ENCODE results near the gene HCRTR2. TPM values are rescaled to one million over a fixed set of nuclear protein-coding genes. Genes with fewer than 3 reads are reported as not detected.

HCRTR2 gene
- polyA plus RNA-seq = under 1 TPM in 1 of 4 donors, not detected in 3; 0.09 TPM
- long read RNA-seq, donor 1 = 0 reads
- long read RNA-seq, donor 2 = 0 reads
- long read RNA-seq, donor 3 = 0 reads
- long read RNA-seq, donor 4 = 0 reads
- long read RNA-seq, donor 5 = 0 reads
- long read RNA-seq, donor 6 = 0 reads
- long read RNA-seq, donor 7 = 0 reads
- long read RNA-seq, donor 8 = 0 reads
- long read RNA-seq, donor 9 = 0 reads
- long read RNA-seq, donor 10 = 0 reads

DNA sequence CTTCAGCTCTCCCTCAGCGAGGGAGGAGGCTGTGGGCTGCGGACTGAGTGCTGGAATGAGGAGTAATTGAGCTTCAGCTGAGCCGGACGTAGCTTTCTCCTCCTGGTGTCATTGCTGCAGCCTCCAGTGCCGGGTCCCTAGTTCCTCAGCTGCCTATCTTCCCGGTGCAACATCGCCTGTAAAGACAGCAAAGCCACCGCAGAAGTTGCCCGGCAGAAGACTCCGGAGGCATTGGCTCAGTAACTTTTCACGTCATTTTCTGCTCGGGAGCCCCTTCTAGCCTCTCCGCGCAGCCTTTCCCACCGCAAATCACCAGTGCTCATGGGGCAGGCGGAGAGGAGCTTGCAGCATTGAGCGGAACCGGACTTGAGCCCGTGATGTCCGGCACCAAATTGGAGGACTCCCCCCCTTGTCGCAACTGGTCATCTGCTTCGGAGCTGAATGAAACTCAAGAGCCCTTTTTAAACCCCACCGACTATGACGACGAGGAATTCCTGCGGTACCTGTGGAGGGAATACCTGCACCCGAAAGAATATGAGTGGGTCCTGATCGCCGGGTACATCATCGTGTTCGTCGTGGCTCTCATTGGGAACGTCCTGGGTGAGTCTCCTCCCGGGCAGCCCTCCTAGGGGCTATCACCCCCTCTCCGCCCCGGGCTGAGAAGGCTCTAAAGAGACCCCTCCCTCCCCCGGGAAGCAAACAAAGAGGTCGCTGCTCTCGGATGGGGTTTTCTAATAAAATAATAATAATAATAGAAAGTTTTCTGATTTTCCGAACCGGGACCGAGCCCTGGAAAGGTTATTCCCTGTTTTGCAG is at the start of gene HCRTR2:
Gene HCRTR2, plus strand, starts transcription at position 305 of the 816 bp plus-strand sequence. Its CDS starts 73 bp downstream, at position 378.
- Histone ChIP-seq H3K4me3 (ENCODE audit: low read depth in 1 of 3, low read length in 3 of 3) (peak within 1 kb of the TSS in 1 of 3 donors; percentile 10), H3K27ac (ENCODE audit: low read depth in 1 of 3, low read length in 2 of 3) (no peak within 1 kb of the TSS), H3K27me3 (ENCODE audit: control insufficient read depth in 3 of 3, insufficient read depth in 3 of 3, low read length in 3 of 3) (peaks cover 0 to 27% (median 2%) of the 10 kb centered on the region in 3 donors), H3K4me1 (ENCODE audit: control insufficient read depth in 3 of 3, insufficient read depth in 2 of 3, low read depth in 1 of 3, low read length in 2 of 3) (no peaks in the 10 kb centered on the region), H3K36me3 (ENCODE audit: control insufficient read depth in 3 of 3, insufficient read depth in 2 of 3, low read depth in 1 of 3, low read length in 3 of 3) (no peaks in the 10 kb centered on the region), H3K9me3 (ENCODE audit: control insufficient read depth in 2 of 2, insufficient read depth in 1 of 2, low read depth in 1 of 2, low read length in 1 of 2) (no peaks in the 10 kb centered on the region)
- FAIRE-seq = no peak
- WGBS, 3 donors = 3 to 5% (median 4%) methylated on average over 42 of the region's 42 CpGs
- DNase-seq = peak in 1 of 2 donors; percentile 2

DNA sequence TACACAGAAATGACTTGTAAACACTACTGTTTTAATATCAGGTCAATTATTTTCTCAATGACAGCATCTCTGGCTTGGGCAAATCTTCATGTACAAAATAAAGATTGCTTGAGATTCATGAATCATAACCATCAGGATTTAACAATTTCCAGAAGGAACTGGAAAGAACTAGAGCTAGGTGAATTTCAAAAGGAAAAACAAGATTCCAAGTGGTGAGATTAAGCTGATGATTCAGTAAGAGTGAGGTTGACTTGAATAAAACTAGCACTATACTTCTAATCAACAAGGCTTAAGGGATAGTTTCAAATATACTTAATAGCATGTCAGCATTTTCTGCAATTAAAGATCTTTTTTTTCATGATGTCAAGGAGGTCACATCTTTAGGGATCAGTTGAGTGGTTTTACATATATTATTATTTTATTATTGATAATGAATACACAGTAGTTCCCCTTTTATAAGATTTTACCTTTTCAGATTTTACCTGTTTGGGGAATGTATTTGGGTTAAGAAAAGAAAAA is 43.5 kb upstream of the HCRTR2 start:
- peaks cover 0 to 3% of the 10 kb centered on the region in 2 donors for H3K9me3 ChIP-seq (ENCODE audit: control insufficient read depth in 2 of 2, insufficient read depth in 1 of 2, low read depth in 1 of 2, low read length in 1 of 2)
- DNase-seq (no peak), FAIRE-seq (no peak)
- no peak overlapping the region for H3K4me3 ChIP-seq (ENCODE audit: low read depth in 1 of 3, low read length in 3 of 3)
- H3K36me3 ChIP-seq (ENCODE audit: control insufficient read depth in 3 of 3, insufficient read depth in 2 of 3, low read depth in 1 of 3, low read length in 3 of 3) = no peaks in the 10 kb centered on the region
- H3K27me3 ChIP-seq (ENCODE audit: control insufficient read depth in 3 of 3, insufficient read depth in 3 of 3, low read length in 3 of 3) = no peaks in the 10 kb centered on the region
- no peaks in the 10 kb centered on the region for H3K4me1 ChIP-seq (ENCODE audit: control insufficient read depth in 3 of 3, insufficient read depth in 2 of 3, low read depth in 1 of 3, low read length in 2 of 3)
- no peak overlapping the region for H3K27ac ChIP-seq (ENCODE audit: low read depth in 1 of 3, low read length in 2 of 3)

DNA sequence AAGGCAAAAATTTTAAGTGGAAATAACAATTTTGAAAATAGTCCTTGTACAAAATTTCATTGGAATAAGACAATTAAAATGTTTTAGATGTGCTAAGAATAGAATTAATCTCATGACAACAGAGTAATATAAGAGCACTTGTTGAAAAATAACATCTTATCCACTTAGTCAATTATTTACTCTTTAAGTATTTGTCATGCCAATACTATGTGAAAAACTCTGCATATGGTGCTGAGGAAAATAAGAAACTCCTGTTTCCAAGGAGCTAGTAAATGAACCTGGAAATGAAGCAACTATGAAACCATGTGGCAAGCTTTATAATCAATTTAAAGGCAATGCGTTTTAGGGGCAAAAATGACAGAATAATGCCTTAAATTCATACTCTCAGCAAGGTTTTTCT is 42.7 kb upstream of the HCRTR2 start:
- DNase-seq = no peak
- Histone ChIP-seq H3K27ac (ENCODE audit: low read depth in 1 of 3, low read length in 2 of 3) (no peak overlapping the region), H3K9me3 (ENCODE audit: control insufficient read depth in 2 of 2, insufficient read depth in 1 of 2, low read depth in 1 of 2, low read length in 1 of 2) (no peaks in the 10 kb centered on the region), H3K27me3 (ENCODE audit: control insufficient read depth in 3 of 3, insufficient read depth in 3 of 3, low read length in 3 of 3) (no peaks in the 10 kb centered on the region), H3K4me3 (ENCODE audit: low read depth in 1 of 3, low read length in 3 of 3) (no peak overlapping the region), H3K4me1 (ENCODE audit: control insufficient read depth in 3 of 3, insufficient read depth in 2 of 3, low read depth in 1 of 3, low read length in 2 of 3) (no peaks in the 10 kb centered on the region), H3K36me3 (ENCODE audit: control insufficient read depth in 3 of 3, insufficient read depth in 2 of 3, low read depth in 1 of 3, low read length in 3 of 3) (no peaks in the 10 kb centered on the region)
- 76 to 90% (median 76%) methylated on average over 1 of the region's 1 CpG for WGBS, 3 donors
- no peak for FAIRE-seq

DNA sequence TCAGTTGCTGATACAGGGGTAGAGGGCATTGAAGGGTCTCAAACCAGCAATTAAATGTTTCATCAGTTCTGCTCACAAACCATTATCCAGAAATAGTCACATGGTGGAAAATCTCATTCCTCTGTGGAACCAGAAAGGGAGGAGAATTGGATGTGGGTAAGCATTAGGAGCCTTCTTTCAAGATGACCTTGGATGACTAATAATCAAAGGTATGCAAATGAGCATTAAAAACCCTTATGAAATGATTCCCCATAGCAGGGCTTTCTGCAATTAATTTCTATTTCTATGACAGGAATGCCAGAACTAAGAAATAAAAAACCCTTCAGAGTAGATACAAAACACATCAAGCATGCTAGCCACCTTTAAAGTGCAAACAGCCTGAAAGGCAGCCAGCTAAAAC is 37.4 kb upstream of the HCRTR2 start:
- Histone ChIP-seq H3K36me3 (ENCODE audit: control insufficient read depth in 3 of 3, insufficient read depth in 2 of 3, low read depth in 1 of 3, low read length in 3 of 3) (no peaks in the 10 kb centered on the region), H3K27me3 (ENCODE audit: control insufficient read depth in 3 of 3, insufficient read depth in 3 of 3, low read length in 3 of 3) (no peaks in the 10 kb centered on the region), H3K9me3 (ENCODE audit: control insufficient read depth in 2 of 2, insufficient read depth in 1 of 2, low read depth in 1 of 2, low read length in 1 of 2) (no peaks in the 10 kb centered on the region), H3K4me3 (ENCODE audit: low read depth in 1 of 3, low read length in 3 of 3) (no peak overlapping the region), H3K27ac (ENCODE audit: low read depth in 1 of 3, low read length in 2 of 3) (no peak overlapping the region), H3K4me1 (ENCODE audit: control insufficient read depth in 3 of 3, insufficient read depth in 2 of 3, low read depth in 1 of 3, low read length in 2 of 3) (no peaks in the 10 kb centered on the region)
- no peak for DNase-seq
- FAIRE-seq = no peak

DNA sequence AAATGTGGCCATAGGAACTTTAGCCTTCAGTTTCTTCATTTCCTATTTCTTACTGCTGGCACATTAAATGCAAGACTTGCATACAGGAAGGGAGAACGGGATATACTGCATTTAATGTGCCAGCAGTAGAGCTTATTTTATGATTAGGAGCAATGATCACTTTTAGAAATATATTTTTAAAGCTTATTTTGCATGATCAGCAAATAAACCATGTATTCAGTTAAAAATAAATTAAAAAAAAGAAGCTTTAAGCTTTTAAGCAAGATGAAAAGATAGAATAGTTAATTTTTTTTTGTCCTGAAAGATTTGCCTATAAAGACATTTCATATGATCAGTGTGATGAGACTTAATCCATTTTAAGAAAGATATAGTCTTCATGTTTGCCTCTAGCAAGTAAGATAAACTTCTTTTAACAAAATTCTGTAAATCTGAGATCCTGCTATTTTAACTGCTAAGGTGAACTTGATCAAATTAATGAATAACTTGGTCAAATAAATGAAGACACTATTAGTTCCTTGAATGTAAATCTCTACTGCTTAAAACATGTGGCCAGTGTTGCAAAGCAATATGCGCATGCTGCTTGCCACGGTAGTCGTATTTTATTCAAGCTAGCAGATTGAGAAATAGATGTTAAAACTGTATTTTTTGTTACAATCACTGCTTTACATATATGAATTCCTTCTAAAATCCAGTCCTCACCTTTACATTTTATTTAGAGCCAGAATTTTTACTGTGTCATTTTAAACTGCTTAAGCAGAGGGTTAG is 36.2 kb upstream of the HCRTR2 start:
- no peaks in the 10 kb centered on the region for H3K4me1 ChIP-seq (ENCODE audit: control insufficient read depth in 3 of 3, insufficient read depth in 2 of 3, low read depth in 1 of 3, low read length in 2 of 3)
- WGBS, 3 donors = 82 to 88% (median 85%) methylated on average over 4 of the region's 4 CpGs
- no peak for FAIRE-seq

DNA sequence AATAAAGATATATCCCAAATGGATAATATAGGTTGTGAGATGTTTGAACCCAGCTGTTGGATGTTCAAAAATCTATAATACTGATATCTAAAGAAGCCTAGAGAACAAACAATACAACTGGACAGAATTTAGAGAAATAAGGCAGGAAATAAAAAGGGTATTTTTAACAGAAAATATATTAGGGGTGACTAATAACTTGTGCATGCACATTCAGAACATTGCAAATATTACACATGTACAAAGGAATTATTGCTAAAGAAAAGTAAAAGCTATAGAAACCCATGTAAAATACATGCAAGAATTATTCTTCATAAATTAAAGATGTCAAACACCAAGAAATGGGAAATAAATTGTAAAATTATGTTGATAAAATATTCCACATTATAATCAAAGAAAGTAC is 32.7 kb upstream of the HCRTR2 start:
- H3K27me3 ChIP-seq (ENCODE audit: control insufficient read depth in 3 of 3, insufficient read depth in 3 of 3, low read length in 3 of 3) = no peaks in the 10 kb centered on the region
- no peak for DNase-seq
- no peaks in the 10 kb centered on the region for H3K4me1 ChIP-seq (ENCODE audit: control insufficient read depth in 3 of 3, insufficient read depth in 2 of 3, low read depth in 1 of 3, low read length in 2 of 3)
- no peak overlapping the region for H3K4me3 ChIP-seq (ENCODE audit: low read depth in 1 of 3, low read length in 3 of 3)
- no peaks in the 10 kb centered on the region for H3K36me3 ChIP-seq (ENCODE audit: control insufficient read depth in 3 of 3, insufficient read depth in 2 of 3, low read depth in 1 of 3, low read length in 3 of 3)
- H3K9me3 ChIP-seq (ENCODE audit: control insufficient read depth in 2 of 2, insufficient read depth in 1 of 2, low read depth in 1 of 2, low read length in 1 of 2) = no peaks in the 10 kb centered on the region
- no peak for FAIRE-seq
- H3K27ac ChIP-seq (ENCODE audit: low read depth in 1 of 3, low read length in 2 of 3) = no peak overlapping the region

More for the DNA sequence above, 36.2 kb upstream of the HCRTR2 start:
- no peak overlapping the region for H3K27ac ChIP-seq (ENCODE audit: low read depth in 1 of 3, low read length in 2 of 3)
- no peak overlapping the region for H3K4me3 ChIP-seq (ENCODE audit: low read depth in 1 of 3, low read length in 3 of 3)
- H3K27me3 ChIP-seq (ENCODE audit: control insufficient read depth in 3 of 3, insufficient read depth in 3 of 3, low read length in 3 of 3) = no peaks in the 10 kb centered on the region
- H3K9me3 ChIP-seq (ENCODE audit: control insufficient read depth in 2 of 2, insufficient read depth in 1 of 2, low read depth in 1 of 2, low read length in 1 of 2) = no peaks in the 10 kb centered on the region
- H3K36me3 ChIP-seq (ENCODE audit: control insufficient read depth in 3 of 3, insufficient read depth in 2 of 3, low read depth in 1 of 3, low read length in 3 of 3) = no peaks in the 10 kb centered on the region
- no peak for DNase-seq

DNA sequence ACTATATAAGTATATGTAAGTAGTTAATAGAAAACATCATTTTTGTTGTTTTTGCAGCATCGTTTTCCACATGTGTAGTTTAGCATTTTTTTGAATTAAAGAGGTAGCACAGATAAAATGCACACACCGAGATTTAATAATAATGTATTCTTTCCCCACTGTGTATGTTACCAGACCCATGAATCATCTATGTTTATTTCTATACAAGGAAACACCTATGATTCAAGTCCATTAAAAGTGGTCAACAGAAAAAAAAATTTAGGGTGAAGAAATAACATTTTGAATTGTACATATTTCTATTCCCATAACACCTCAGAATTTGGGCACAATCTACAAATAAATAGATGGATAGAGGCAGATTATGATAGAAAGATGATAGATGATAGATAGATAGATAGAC is 31.7 kb upstream of the HCRTR2 start:
- DNase-seq (no peak), FAIRE-seq (no peak)
- Histone ChIP-seq H3K4me3 (ENCODE audit: low read depth in 1 of 3, low read length in 3 of 3) (no peak overlapping the region), H3K27me3 (ENCODE audit: control insufficient read depth in 3 of 3, insufficient read depth in 3 of 3, low read length in 3 of 3) (no peaks in the 10 kb centered on the region), H3K9me3 (ENCODE audit: control insufficient read depth in 2 of 2, insufficient read depth in 1 of 2, low read depth in 1 of 2, low read length in 1 of 2) (no peaks in the 10 kb centered on the region), H3K4me1 (ENCODE audit: control insufficient read depth in 3 of 3, insufficient read depth in 2 of 3, low read depth in 1 of 3, low read length in 2 of 3) (no peaks in the 10 kb centered on the region), H3K36me3 (ENCODE audit: control insufficient read depth in 3 of 3, insufficient read depth in 2 of 3, low read depth in 1 of 3, low read length in 3 of 3) (no peaks in the 10 kb centered on the region), H3K27ac (ENCODE audit: low read depth in 1 of 3, low read length in 2 of 3) (no peak overlapping the region)
- 50 to 74% (median 70%) methylated on average over 2 of the region's 2 CpGs for WGBS, 3 donors

DNA sequence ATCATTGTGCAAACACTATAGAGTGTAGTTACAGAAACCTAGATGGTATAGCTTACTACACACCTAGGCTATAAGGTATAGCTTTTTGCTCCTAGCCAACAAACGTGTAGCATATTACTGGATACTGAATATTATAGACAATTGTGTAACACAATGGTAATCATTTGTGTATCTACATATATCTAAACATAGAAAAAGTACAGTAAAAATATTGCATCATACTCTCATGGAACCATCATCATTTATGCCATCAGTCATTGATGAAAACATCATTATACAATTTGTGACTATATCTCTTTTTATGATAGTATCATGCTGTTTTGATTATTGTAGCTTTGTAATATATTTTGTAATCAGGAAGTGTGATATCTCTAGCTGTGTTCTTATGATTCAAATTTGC is 21.0 kb upstream of the HCRTR2 start:
- Histone ChIP-seq H3K4me1 (ENCODE audit: control insufficient read depth in 3 of 3, insufficient read depth in 2 of 3, low read depth in 1 of 3, low read length in 2 of 3) (no peaks in the 10 kb centered on the region), H3K27ac (ENCODE audit: low read depth in 1 of 3, low read length in 2 of 3) (no peak overlapping the region), H3K36me3 (ENCODE audit: control insufficient read depth in 3 of 3, insufficient read depth in 2 of 3, low read depth in 1 of 3, low read length in 3 of 3) (no peaks in the 10 kb centered on the region), H3K27me3 (ENCODE audit: control insufficient read depth in 3 of 3, insufficient read depth in 3 of 3, low read length in 3 of 3) (no peaks in the 10 kb centered on the region), H3K9me3 (ENCODE audit: control insufficient read depth in 2 of 2, insufficient read depth in 1 of 2, low read depth in 1 of 2, low read length in 1 of 2) (no peaks in the 10 kb centered on the region), H3K4me3 (ENCODE audit: low read depth in 1 of 3, low read length in 3 of 3) (no peak overlapping the region)
- 65 to 76% (median 68%) methylated on average over 1 of the region's 1 CpG for WGBS, 3 donors
- no peak for DNase-seq
- FAIRE-seq = no peak
